HepG2 (cell line): ENCODE results near the gene CEP131. TPM values are rescaled to one million over a fixed set of nuclear protein-coding genes. Genes with fewer than 3 reads are reported as not detected.

ENCODE experiments used
- CBX1 ChIP-seq: IDR thresholded peaks from one replicate; pipeline ENCODE4 v1.6.1; 2016; ENCODE audit warnings: antibody characterized with exemption, low read depth
- DPF2 ChIP-seq: sonication (generic); formaldehyde crosslinking; IDR thresholded peaks from 2 replicates; pipeline ENCODE4 v1.4.0; 2020; ENCODE audit warnings: mild to moderate bottlenecking, low read depth, missing genetic modification reagents, borderline replicate concordance
- ETV5 ChIP-seq: IDR thresholded peaks from 2 replicates; pipeline ENCODE4 v1.6.1; 2018; ENCODE audit warnings: missing biosample characterization, missing genetic modification reagents, inconsistent platforms, borderline replicate concordance
- FOXA3 ChIP-seq: IDR thresholded peaks from 2 replicates; pipeline ENCODE4 v1.6.1; 2016; ENCODE audit warnings: missing genetic modification reagents, missing compliant biosample characterization
- KMT2B ChIP-seq: IDR thresholded peaks from 2 replicates; pipeline ENCODE4 v1.6.1; 2016; ENCODE audit warnings: missing genetic modification reagents, missing compliant biosample characterization
- MLX ChIP-seq: IDR thresholded peaks from 2 replicates; pipeline ENCODE4 v1.6.1; 2016
- PRDM4 ChIP-seq: sonication (generic); formaldehyde crosslinking; IDR thresholded peaks from 2 replicates; pipeline ENCODE4 v1.9.0; 2021; ENCODE audit warnings: missing genetic modification reagents, borderline replicate concordance
- REL ChIP-seq: sonication (generic); formaldehyde crosslinking; conservative IDR thresholded peaks from 2 replicates; pipeline ENCODE4 v1.8.0; 2022; ENCODE audit warnings: mild to moderate bottlenecking, missing genetic modification reagents, moderate library complexity
- SPEN ChIP-seq: sonication (generic); formaldehyde crosslinking; IDR thresholded peaks from 2 replicates; pipeline ENCODE4 v1.5.1; 2020; ENCODE audit warnings: low read depth, mild to moderate bottlenecking, missing genetic modification reagents
- ZNF180 ChIP-seq: sonication (generic); formaldehyde crosslinking; IDR thresholded peaks from 2 replicates; pipeline ENCODE4 v1.4.0; 2020; ENCODE audit warnings: low read depth, missing genetic modification reagents, borderline replicate concordance
- ZNF318 ChIP-seq: sonication (generic); formaldehyde crosslinking; IDR thresholded peaks from 2 replicates; pipeline ENCODE4 v1.4.0; 2020; ENCODE audit warnings: mild to moderate bottlenecking, missing genetic modification reagents
- ZNF704 ChIP-seq: sonication (generic); formaldehyde crosslinking; IDR thresholded peaks from 2 replicates; pipeline ENCODE4 v1.8.1; 2023; ENCODE audit warnings: mild to moderate bottlenecking, inconsistent platforms, moderate library complexity, missing genetic modification reagents, borderline replicate concordance
- ZNF747 ChIP-seq: sonication (generic); formaldehyde crosslinking; IDR thresholded peaks from 2 replicates; pipeline ENCODE4 v1.8.1; 2023; ENCODE audit warnings: missing genetic modification reagents, mild to moderate bottlenecking, borderline replicate concordance
- ZNF766 ChIP-seq: sonication (generic); formaldehyde crosslinking; IDR thresholded peaks from 2 replicates; pipeline ENCODE4 v1.5.0; 2020; ENCODE audit warnings: missing genetic modification reagents, borderline replicate concordance
- polyA plus RNA-seq, 8 experiments: library from polyadenylated mRNA; depleted of rRNA in 3 of 8; stranded (reverse) in 7 of 8; unstranded in 1 of 8; fragments of >200 nt; fragmentation: Illumina TruSeq in 4 of 8; extraction: Trizol in 4 of 8; gene quantifications; 2 replicates each; pipeline versions ENCODE4 v1.2.1 to v1.2.3, GENCODE V29; 2011 to 2016; ENCODE audit warnings: low read depth in 4 of 8, missing spikeins in 1 of 8, mixed read lengths in 1 of 8; ENCODE audit not compliant: insufficient read depth in 1 of 8
- total RNA-seq, 5 experiments: library from RNA; depleted of rRNA; stranded (reverse); fragments of >200 nt; fragmentation: Illumina TruSeq; extraction: Trizol; gene quantifications; 2 replicates each; pipeline ENCODE4 v1.2.3, GENCODE V29; 2016; ENCODE audit warnings: low read depth in 1 of 5

Gene CEP131
- total and polyA plus RNA-seq, 2 of the 13 experiments (the other 11 are each of a cell fraction or from before 2014, with no cell fraction given), result 5.0 to 16.8 TPM

GRCh38 chr17:81238815-81239713 is 16.3 kb upstream of the CEP131 start, which contains the start of the genes NDUFAF8 and TEPSIN (continued):
- TF ChIP-seq PRDM4 (CRISPR knock-in tag) (no peak), ZNF180 (CRISPR knock-in tag) (0 out of 2 replicates have a peak, but pooled peaks have one; percentile 9), REL (CRISPR knock-in tag) (peak; percentile 72; the same call in 1 of the 2 replicates), ZNF704 (CRISPR knock-in tag) (peak; percentile 7; the same call in 1 of the 2 replicates), SPEN (peak; percentile 74), DPF2 (CRISPR knock-in tag) (no peak), KMT2B (CRISPR knock-in tag) (peak; percentile 77), ZNF766 (CRISPR knock-in tag) (no peak), FOXA3 (peak; percentile 54), ZNF747 (CRISPR knock-in tag) (no peak; the same call in 1 of the 2 replicates), CBX1 (no peak), ZNF318 (CRISPR knock-in tag) (no peak), ETV5 (peak; percentile 58; the same call in 1 of the 2 replicates), MLX (CRISPR knock-in tag) (no peak)
